Right lobe of liver (tissue), 4 donors: ENCODE measurements around the gene CHPF.

Experiments used
- CTCF ChIP-seq, 4 donors: fragments of 200-600 bp in 3 of 4; fragments of 450-650 bp in 1 of 4; IDR thresholded peaks; one replicate each; pipeline versions ENCODE4 v1.5.1 to v1.8.0; 2016 to 2022; ENCODE audit warnings: antibody characterized with exemption in 4 of 4, mild to moderate bottlenecking in 2 of 4
- POLR2A ChIP-seq: fragments of 450-650 bp; IDR thresholded peaks from one replicate; pipeline ENCODE4 v1.6.1; 2017; ENCODE audit warnings: antibody characterized with exemption, mild to moderate bottlenecking
- donor health status: DM: no; HTN: no; CAD: no.
- donor health status: DM: no; HTN: no; CAD: no.
- donor health status: DM: no; HTN: yes; CAD: no.

DNA sequence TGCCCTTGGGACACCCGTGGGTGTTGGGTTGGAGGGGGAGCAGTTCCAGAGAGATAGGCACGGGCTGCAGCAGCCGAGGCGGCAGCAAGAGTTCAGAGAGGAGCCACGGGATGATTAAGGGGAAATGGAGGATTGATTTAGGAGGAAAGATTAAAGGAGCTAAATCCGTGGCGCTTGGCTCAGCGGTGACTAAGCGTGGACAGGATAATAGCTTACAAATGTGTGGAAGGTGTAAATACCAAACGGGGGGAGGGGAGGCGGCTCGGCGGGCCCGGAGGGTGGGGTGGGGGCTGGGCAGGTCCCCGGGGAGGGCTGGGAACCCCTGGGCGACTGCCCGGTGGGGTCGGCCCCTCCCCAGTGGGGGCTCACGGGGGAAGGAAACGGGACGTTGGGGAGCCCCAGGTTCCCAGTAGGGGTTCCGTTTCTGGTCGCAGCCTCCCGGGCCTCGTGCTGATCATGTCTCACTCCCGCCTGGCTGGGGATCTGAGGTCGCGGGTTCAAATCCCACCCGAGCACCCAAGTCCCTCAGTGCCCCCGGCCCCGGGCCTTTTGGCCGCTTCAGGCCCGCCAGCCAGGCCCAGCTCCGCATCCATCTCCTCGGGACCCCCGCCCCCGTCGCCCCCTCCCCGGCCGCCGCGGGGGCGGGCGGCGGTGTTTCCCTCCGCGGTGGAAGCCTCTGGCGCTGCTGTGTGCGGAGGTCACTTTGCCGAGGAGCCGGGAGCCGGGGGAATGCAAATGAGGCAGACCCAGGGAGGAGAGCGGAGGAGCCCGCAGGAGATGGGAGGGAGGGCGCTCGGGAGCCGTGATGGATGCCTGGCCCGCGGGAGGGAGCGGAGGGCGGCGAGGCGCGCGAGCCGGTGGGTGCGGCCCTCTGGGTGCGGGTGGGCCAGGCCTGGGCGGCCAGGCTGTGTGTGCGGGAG is 21.2 kb downstream of the CHPF start:
- TF ChIP-seq CTCF (IDR thresholded peaks at IDR 0.05) (no peak), POLR2A (no peak)
